HEK293 (cell line): Measurements from ENCODE around the gene GCA.

Source experiments
- CTCF ChIA-PET: fragments of 350-600 bp; formaldehyde crosslinking; extraction: SDS; loops from one replicate; lab custom pipeline; 2021; ENCODE audit warnings: antibody characterized with exemption; lab: Yijun Ruan, JAX
- POLR2A ChIA-PET: fragments of 300-600 bp; formaldehyde crosslinking; extraction: SDS; loops from one replicate; lab custom pipeline; 2020; ENCODE audit warnings: antibody characterized with exemption, inconsistent platforms; lab: Yijun Ruan, JAX
- H3K27ac ChIP-seq: fragments of 200-500 bp; sonication (Bioruptor generic); 2 replicates; pipeline ENCODE4 v1.5.1; 2014; ENCODE audit warnings: low read depth, low read length, control low read depth, inconsistent platforms; ENCODE audit errors: extremely low read depth
- H3K36me3 ChIP-seq, 2 experiments: fragments of 200-500 bp in 1 of 2; sonication (Bioruptor generic) in 1 of 2; 1 replicate in 1 of 2; 2 replicates in 1 of 2; pipeline ENCODE4 v1.5.1; 2014 to 2017; ENCODE audit warnings: inconsistent platforms in 2 of 2, low read length in 2 of 2; ENCODE audit not compliant: control insufficient read depth in 2 of 2, insufficient read depth in 1 of 2
- H3K4me1 ChIP-seq: fragments of 200-500 bp; sonication (Bioruptor generic); 2 replicates; pipeline ENCODE4 v1.5.1; 2014; ENCODE audit warnings: mild to moderate bottlenecking, low read length, inconsistent platforms; ENCODE audit not compliant: control insufficient read depth, insufficient read depth
- H3K4me3 ChIP-seq: 2 replicates; pipeline ENCODE4 v1.5.1; 2011; ENCODE audit warnings: low read depth, mild to moderate bottlenecking, control low read depth, low read length, moderate library complexity
- H3K9me3 ChIP-seq: fragments of 200-500 bp; sonication (Bioruptor generic); 2 replicates; pipeline ENCODE4 v1.5.1; 2014; ENCODE audit warnings: low read depth, low read length, inconsistent platforms; ENCODE audit not compliant: control insufficient read depth, insufficient read depth
- BCL6B ChIP-seq: fragments of 450-650 bp; formaldehyde crosslinking; IDR thresholded peaks from 2 replicates; pipeline ENCODE4 v1.5.1; 2017; ENCODE audit warnings: missing biosample characterization, missing genetic modification characterization
- GLI2 ChIP-seq: fragments of 450-650 bp; formaldehyde crosslinking; IDR thresholded peaks from 2 replicates; pipeline ENCODE4; 2017; ENCODE audit warnings: missing biosample characterization, missing genetic modification characterization, low read depth, borderline replicate concordance
- IKZF3 ChIP-seq: fragments of 450-650 bp; IDR thresholded peaks from 2 replicates; pipeline ENCODE4 v1.5.0; 2018; ENCODE audit warnings: missing biosample characterization, mild to moderate bottlenecking, missing genetic modification characterization, moderate library complexity
- INSM2 ChIP-seq: fragments of 450-650 bp; formaldehyde crosslinking; IDR thresholded peaks from 2 replicates; pipeline ENCODE4 v1.5.1; 2016; ENCODE audit warnings: missing biosample characterization, missing genetic modification characterization
- KLF10 ChIP-seq: fragments of 450-650 bp; IDR thresholded peaks from 2 replicates; pipeline ENCODE4 v1.5.1; 2018; ENCODE audit warnings: missing biosample characterization, mild to moderate bottlenecking, missing genetic modification characterization
- OVOL3 ChIP-seq: fragments of 450-650 bp; formaldehyde crosslinking; IDR thresholded peaks from 2 replicates; pipeline ENCODE4 v1.5.1; 2016; ENCODE audit warnings: missing biosample characterization, missing genetic modification characterization
- PATZ1 ChIP-seq: fragments of 450-650 bp; formaldehyde crosslinking; IDR thresholded peaks from 2 replicates; pipeline ENCODE4 v1.5.1; 2016; ENCODE audit warnings: missing biosample characterization, missing genetic modification characterization
- SCRT2 ChIP-seq: fragments of 450-650 bp; formaldehyde crosslinking; IDR thresholded peaks from 2 replicates; pipeline ENCODE4 v1.5.1; 2016; ENCODE audit warnings: missing biosample characterization, missing genetic modification characterization
- ZBTB44 ChIP-seq: fragments of 450-650 bp; IDR thresholded peaks from 2 replicates; pipeline ENCODE4 v1.5.1; 2018; ENCODE audit warnings: missing biosample characterization, mild to moderate bottlenecking, missing genetic modification characterization
- ZNF132 ChIP-seq: fragments of 450-650 bp; formaldehyde crosslinking; IDR thresholded peaks from 2 replicates; pipeline ENCODE4 v1.5.1; 2017; ENCODE audit warnings: missing biosample characterization, missing genetic modification characterization, borderline replicate concordance
- ZNF133 ChIP-seq: fragments of 450-650 bp; formaldehyde crosslinking; IDR thresholded peaks from 2 replicates; pipeline ENCODE4 v1.5.1; 2016; ENCODE audit warnings: missing biosample characterization, missing genetic modification characterization
- ZNF26 ChIP-seq: fragments of 450-650 bp; formaldehyde crosslinking; IDR thresholded peaks from 2 replicates; pipeline ENCODE4 v1.5.1; 2016; ENCODE audit warnings: missing biosample characterization, missing genetic modification characterization
- ZNF335 ChIP-seq: fragments of 450-650 bp; formaldehyde crosslinking; conservative IDR thresholded peaks from 2 replicates; pipeline ENCODE4 v1.5.1; 2016; ENCODE audit warnings: missing biosample characterization, missing genetic modification characterization
- ZNF354C ChIP-seq: fragments of 450-650 bp; formaldehyde crosslinking; IDR thresholded peaks from 2 replicates; pipeline ENCODE4 v1.5.1; 2016; ENCODE audit warnings: missing biosample characterization, missing genetic modification characterization, low read depth, borderline replicate concordance
- ZNF416 ChIP-seq: fragments of 450-650 bp; formaldehyde crosslinking; IDR thresholded peaks from 2 replicates; pipeline ENCODE4 v1.5.1; 2016; ENCODE audit warnings: missing biosample characterization, missing genetic modification characterization
- ZNF433 ChIP-seq: fragments of 450-650 bp; formaldehyde crosslinking; IDR thresholded peaks from 2 replicates; pipeline ENCODE4 v1.5.1; 2016; ENCODE audit warnings: missing biosample characterization, missing genetic modification characterization, low read depth
- ZNF48 ChIP-seq: fragments of 450-650 bp; formaldehyde crosslinking; IDR thresholded peaks from 2 replicates; pipeline ENCODE4 v1.5.1; 2016; ENCODE audit warnings: missing biosample characterization, missing genetic modification characterization
- ZNF514 ChIP-seq: fragments of 450-650 bp; formaldehyde crosslinking; IDR thresholded peaks from 2 replicates; pipeline ENCODE4 v1.5.1; 2016; ENCODE audit warnings: missing biosample characterization, missing genetic modification characterization
- ZNF555 ChIP-seq: fragments of 450-650 bp; formaldehyde crosslinking; conservative IDR thresholded peaks from 2 replicates; pipeline ENCODE4 v1.5.1; 2017; ENCODE audit warnings: missing biosample characterization, mild to moderate bottlenecking, missing genetic modification characterization, inconsistent platforms
- ZNF580 ChIP-seq: fragments of 450-650 bp; formaldehyde crosslinking; IDR thresholded peaks from 2 replicates; pipeline ENCODE4 v1.5.1; 2016; ENCODE audit warnings: missing biosample characterization, missing genetic modification characterization
- ZNF692 ChIP-seq: fragments of 450-650 bp; formaldehyde crosslinking; IDR thresholded peaks from 2 replicates; pipeline ENCODE4 v1.5.1; 2016; ENCODE audit warnings: missing biosample characterization, missing genetic modification characterization
- ZNF830 ChIP-seq: fragments of 450-650 bp; IDR thresholded peaks from 2 replicates; pipeline ENCODE4 v1.5.0; 2018; ENCODE audit warnings: missing biosample characterization, missing genetic modification characterization, low read depth, mild to moderate bottlenecking, moderate library complexity
- ZSCAN23 ChIP-seq: fragments of 450-650 bp; formaldehyde crosslinking; IDR thresholded peaks from 2 replicates; pipeline ENCODE4 v1.5.1; 2016; ENCODE audit warnings: missing biosample characterization, missing genetic modification characterization
- ZSCAN5A ChIP-seq: fragments of 450-650 bp; formaldehyde crosslinking; IDR thresholded peaks from 2 replicates; pipeline ENCODE4 v1.5.1; 2016; ENCODE audit warnings: missing biosample characterization, missing genetic modification characterization

Gene GCA

GRCh38 chr2:162385536-162385935 is 41.6 kb downstream of the GCA start (continued):
- TF ChIP-seq PATZ1 (tag by site-specific recombination) (no peak), ZSCAN23 (tag by site-specific recombination) (no peak), ZNF335 (no peak), ZNF416 (tag by site-specific recombination) (no peak), BCL6B (no peak), SCRT2 (no peak), ZSCAN5A (tag by site-specific recombination) (no peak), ZNF830 (tag by site-specific recombination) (no peak)

GRCh38 chr2:162390801-162391200 is 46.9 kb downstream of the GCA start:
- H3K4me3 ChIP-seq: no peak overlapping the region
- no peaks in the 10 kb centered on the region for H3K4me1 ChIP-seq
- no peak overlapping the region for H3K27ac ChIP-seq
- TF ChIP-seq ZNF354C (tag by site-specific recombination) (no peak), GLI2 (tag by site-specific recombination) (no peak), ZNF433 (tag by site-specific recombination) (no peak), OVOL3 (no peak), ZNF692 (tag by site-specific recombination) (no peak), INSM2 (tag by site-specific recombination) (no peak), ZNF48 (tag by site-specific recombination) (no peak), ZNF133 (tag by site-specific recombination) (no peak), ZNF580 (no peak), ZNF26 (no peak), ZNF555 (tag by site-specific recombination) (no peak), KLF10 (no peak), ZNF132 (tag by site-specific recombination) (no peak), ZNF514 (tag by site-specific recombination) (no peak), ZBTB44 (tag by site-specific recombination) (no peak), IKZF3 (tag by site-specific recombination) (no peak)
- POLR2A ChIA-PET: no interaction called here
- no peaks in the 10 kb centered on the region for H3K36me3 ChIP-seq
- CTCF ChIA-PET: no interaction called here
- H3K9me3 ChIP-seq: no peaks in the 10 kb centered on the region
